ENCODE data around the gene SEPTIN11. TPM values are rescaled to one million over a fixed set of nuclear protein-coding genes. Genes with fewer than 3 reads are reported as not detected.
"Not testable (repeated sequence)": the region's sequence is repeated elsewhere in the genome, so short reads cannot be mapped to it uniquely, and the experiment has no call there.

Gene SEPTIN11
- total RNA-seq, 1 donor from 2014 or later = 22.4 TPM

DNA sequence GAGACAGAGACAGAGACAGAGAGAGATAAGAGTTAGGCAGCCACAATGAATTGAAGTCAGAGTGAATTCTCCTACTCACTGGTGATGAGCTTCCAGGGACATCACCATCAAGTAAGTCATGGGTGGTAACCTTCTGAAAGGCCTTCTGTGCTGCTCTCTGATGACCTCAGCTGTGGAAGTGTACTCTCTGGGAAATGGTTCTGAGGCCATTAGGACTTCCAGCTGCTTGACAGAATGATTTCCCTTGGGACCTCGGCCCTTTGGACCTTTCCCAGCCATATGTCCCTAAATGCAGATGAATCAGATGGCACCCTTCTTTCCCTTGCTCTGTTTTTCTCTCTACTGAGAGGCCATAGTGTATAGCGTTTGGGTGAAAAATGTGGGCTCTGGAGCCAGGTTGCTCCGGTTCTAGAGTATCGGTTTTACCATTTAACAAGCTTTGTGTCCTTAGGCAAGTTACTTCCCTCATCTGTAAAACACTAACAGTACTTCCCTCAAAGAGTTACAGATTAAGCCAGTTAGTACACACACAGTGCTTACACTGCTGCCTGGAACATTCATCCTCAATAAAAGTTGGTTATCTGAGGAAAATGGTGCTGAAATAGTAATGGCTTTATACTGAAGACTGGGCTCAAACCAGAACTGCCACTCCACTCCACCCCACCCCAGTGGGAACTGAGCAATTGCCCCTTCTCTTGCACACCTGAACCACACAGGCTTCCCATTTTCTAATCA is 7.6 kb downstream of the SEPTIN11 start:
- ChIA-PET CTCF (interaction anchor here (0.6 kb wide), 1 partner anchor 24 kb away, joined by 4 read pairs; no protein-coding TSS in a partner anchor), POLR2A (no interaction called here)
- intact Hi-C loops (cut with micrococcal nuclease) = no loop called here
- DNase-seq (no peak), ATAC-seq (ENCODE audit: low read depth) (no peak)
- no peak overlapping the region for H3K4me3 Mint-ChIP-seq
- no peaks in the 10 kb centered on the region for H3K9me3 Mint-ChIP-seq
- no peaks in the 10 kb centered on the region for H3K27me3 Mint-ChIP-seq
- no peaks in the 10 kb centered on the region for H3K36me3 Mint-ChIP-seq (ENCODE audit: low read depth)
- TF ChIP-seq, protein P1, sequence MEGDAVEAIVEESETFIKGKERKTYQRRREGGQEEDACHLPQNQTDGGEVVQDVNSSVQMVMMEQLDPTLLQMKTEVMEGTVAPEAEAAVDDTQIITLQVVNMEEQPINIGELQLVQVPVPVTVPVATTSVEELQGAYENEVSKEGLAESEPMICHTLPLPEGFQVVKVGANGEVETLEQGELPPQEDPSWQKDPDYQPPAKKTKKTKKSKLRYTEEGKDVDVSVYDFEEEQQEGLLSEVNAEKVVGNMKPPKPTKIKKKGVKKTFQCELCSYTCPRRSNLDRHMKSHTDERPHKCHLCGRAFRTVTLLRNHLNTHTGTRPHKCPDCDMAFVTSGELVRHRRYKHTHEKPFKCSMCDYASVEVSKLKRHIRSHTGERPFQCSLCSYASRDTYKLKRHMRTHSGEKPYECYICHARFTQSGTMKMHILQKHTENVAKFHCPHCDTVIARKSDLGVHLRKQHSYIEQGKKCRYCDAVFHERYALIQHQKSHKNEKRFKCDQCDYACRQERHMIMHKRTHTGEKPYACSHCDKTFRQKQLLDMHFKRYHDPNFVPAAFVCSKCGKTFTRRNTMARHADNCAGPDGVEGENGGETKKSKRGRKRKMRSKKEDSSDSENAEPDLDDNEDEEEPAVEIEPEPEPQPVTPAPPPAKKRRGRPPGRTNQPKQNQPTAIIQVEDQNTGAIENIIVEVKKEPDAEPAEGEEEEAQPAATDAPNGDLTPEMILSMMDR (IDR thresholded peaks at IDR 0.05) = no peak
- H3K27ac Mint-ChIP-seq = no peak overlapping the region
- no peaks in the 10 kb centered on the region for H3K4me1 Mint-ChIP-seq

DNA sequence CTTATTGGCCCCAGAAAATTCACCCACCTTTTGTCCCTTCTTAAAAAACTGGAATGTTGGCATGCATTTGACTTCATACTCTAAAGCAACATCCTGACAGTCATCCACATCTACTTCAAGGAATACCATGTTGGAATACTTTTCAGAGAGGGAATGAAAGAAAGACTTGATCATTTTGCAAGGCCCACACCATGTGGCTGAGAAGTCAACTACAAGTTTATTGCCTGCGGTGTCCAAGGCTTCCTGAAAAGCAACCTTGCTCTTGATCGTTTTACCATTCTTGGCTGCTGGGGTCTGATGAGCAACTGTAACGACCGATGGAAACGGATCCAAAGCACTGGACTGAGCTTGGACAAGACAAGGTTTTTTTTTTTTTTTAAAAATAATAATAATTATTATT is 9.3 kb downstream of the SEPTIN11 start:
- H3K4me3 Mint-ChIP-seq = no peak overlapping the region
- H3K36me3 Mint-ChIP-seq (ENCODE audit: low read depth) = no peaks in the 10 kb centered on the region
- TF ChIP-seq, protein P1 (IDR thresholded peaks at IDR 0.05) = no peak
- H3K27me3 Mint-ChIP-seq = no peaks in the 10 kb centered on the region
- POLR2A ChIA-PET = no interaction called here
- H3K9me3 Mint-ChIP-seq = no peaks in the 10 kb centered on the region
- ATAC-seq (ENCODE audit: low read depth) (no peak), DNase-seq (no peak)
- intact Hi-C loops (cut with micrococcal nuclease) = no loop called here
- CTCF ChIA-PET = no interaction called here
- no peaks in the 10 kb centered on the region for H3K4me1 Mint-ChIP-seq
- H3K27ac Mint-ChIP-seq = no peak overlapping the region

DNA sequence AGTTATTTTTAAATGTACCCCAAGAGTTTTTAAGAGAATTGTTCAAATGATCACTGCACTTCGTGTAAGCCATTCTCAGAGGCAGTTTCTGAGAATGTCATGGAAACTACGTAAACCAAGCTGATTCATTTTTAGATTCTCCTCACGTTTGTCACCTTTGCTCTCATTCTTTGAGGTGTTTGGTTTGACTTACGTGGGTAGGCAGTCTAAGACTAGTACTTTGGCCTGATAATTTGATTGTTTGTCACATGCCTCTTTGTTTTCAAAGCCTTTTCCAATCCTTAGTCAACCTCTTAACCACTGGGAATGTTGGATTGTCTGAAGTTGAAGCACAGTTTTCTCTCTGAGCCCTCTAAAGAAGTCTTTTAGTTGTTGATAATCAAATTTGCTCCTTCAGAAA is 10.5 kb downstream of the SEPTIN11 start:
- intact Hi-C loops (cut with micrococcal nuclease) = no loop called here
- ATAC-seq (ENCODE audit: low read depth) (no peak), DNase-seq (no peak)
- peaks cover 2% of the 10 kb centered on the region for H3K9me3 Mint-ChIP-seq
- no peaks in the 10 kb centered on the region for H3K4me1 Mint-ChIP-seq
- POLR2A ChIA-PET = no interaction called here
- TF ChIP-seq, protein P1 (IDR thresholded peaks at IDR 0.05) = no peak
- no peaks in the 10 kb centered on the region for H3K27me3 Mint-ChIP-seq
- no peaks in the 10 kb centered on the region for H3K36me3 Mint-ChIP-seq (ENCODE audit: low read depth)
- H3K27ac Mint-ChIP-seq = no peak overlapping the region
- no peak overlapping the region for H3K4me3 Mint-ChIP-seq
- CTCF ChIA-PET = interaction anchor here (0.6 kb wide), 1 partner anchor 48 kb away, joined by 3 read pairs; no protein-coding TSS in a partner anchor

DNA sequence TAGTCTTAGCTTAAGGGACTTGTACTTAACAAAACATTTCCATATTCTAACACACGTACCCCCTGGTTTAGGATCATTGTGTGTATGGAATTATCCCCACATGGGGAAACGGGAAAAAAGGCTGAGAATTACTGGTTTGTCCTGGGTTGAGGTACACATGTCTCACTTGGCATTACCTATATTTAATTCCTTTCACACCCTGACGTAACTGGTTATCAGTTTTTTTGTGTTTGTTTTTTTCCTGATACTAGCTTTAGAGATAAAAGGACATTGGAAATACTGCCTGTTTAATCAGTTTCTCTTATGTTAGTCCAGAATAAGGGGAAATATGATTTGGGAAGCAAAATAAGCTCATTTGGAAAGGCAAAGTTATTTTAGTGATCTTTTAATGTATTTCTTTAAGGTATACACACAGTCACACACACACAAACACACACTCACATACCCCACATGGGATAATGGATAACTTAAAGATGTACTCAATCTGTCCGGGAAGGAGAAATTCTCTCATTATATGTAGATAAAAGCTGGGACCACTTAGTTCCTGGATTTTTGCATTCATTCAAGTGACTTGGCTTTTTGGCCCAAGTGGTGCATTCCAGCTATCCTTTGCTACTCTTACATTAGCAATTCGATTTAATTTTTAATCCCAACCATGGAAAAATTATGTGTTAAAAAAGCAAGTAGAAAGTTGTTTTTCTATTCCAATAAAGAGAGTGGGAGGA is 13.0 kb downstream of the SEPTIN11 start:
- peaks cover 2% of the 10 kb centered on the region for H3K9me3 Mint-ChIP-seq
- H3K36me3 Mint-ChIP-seq (ENCODE audit: low read depth) = no peaks in the 10 kb centered on the region
- CTCF ChIA-PET = no interaction called here
- no peaks in the 10 kb centered on the region for H3K4me1 Mint-ChIP-seq
- intact Hi-C loops (cut with micrococcal nuclease) = no loop called here
- DNase-seq = no peak
- TF ChIP-seq, protein P1 (IDR thresholded peaks at IDR 0.05) = no peak
- no peak overlapping the region for H3K27ac Mint-ChIP-seq
- ATAC-seq (ENCODE audit: low read depth) = no peak
- no peaks in the 10 kb centered on the region for H3K27me3 Mint-ChIP-seq
- POLR2A ChIA-PET = no interaction called here
- H3K4me3 Mint-ChIP-seq = no peak overlapping the region

DNA sequence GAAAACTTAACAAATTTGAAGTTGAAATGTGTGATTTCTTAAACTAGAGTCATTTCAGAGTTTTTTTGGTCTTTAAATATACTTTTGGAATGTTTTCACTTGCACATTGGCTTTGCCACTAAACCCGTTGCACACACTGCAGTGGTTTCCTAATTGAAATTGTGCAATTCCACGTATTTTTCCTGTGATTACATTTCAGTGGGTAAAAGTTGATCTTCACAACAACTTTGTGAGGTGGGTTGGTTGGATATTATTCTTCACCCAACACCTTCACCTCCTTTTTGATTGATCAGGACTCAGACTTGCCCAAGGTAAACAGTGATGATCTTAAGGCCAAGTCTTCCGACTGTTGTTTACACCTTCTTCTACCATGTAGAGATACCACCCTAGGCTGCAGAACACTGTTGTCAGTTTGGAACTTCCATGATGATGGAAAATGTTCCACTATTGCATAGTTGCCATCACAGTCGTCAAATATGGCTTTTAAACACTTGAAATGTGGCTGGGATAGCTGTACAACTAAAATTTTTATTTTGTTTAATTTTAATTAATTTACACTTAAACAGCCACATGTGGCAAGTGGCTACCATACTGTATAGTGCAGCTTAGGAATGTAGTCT is 13.7 kb downstream of the SEPTIN11 start:
- Mint-ChIP-seq H3K36me3 (ENCODE audit: low read depth) (no peaks in the 10 kb centered on the region), H3K27me3 (no peaks in the 10 kb centered on the region), H3K4me1 (no peaks in the 10 kb centered on the region), H3K9me3 (peaks cover 2% of the 10 kb centered on the region), H3K4me3 (no peak overlapping the region), H3K27ac (no peak overlapping the region)
- TF ChIP-seq, protein P1 (IDR thresholded peaks at IDR 0.05) = no peak
- intact Hi-C loops (cut with micrococcal nuclease) = no loop called here
- DNase-seq = no peak
- no peak for ATAC-seq (ENCODE audit: low read depth)
- CTCF ChIA-PET = no interaction called here
- POLR2A ChIA-PET = no interaction called here

DNA sequence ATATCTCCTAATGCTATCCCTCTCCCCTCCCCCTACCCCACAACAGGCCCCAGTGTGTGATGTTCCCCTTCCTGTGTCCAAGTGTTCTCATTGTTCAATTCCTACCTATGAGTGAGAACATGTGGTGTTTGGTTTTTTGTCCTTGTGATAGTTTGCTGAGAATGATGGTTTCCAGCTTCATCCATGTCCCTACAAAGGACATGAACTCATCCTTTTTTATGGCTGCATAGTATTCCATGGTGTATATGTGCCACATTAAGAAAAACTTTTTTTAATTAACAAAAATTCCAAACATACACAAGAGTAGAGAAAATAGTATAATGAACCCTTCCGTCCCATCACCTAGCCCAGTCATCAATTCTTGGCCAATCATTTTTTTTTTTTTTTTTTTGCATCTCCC is 14.4 kb downstream of the SEPTIN11 start:
- DNase-seq; H3K4me3 Mint-ChIP-seq; H3K27me3 Mint-ChIP-seq; H3K36me3 Mint-ChIP-seq (ENCODE audit: low read depth); H3K9me3 Mint-ChIP-seq; POLR2A ChIA-PET; H3K27ac Mint-ChIP-seq; intact Hi-C loops (cut with micrococcal nuclease); H3K4me1 Mint-ChIP-seq; CTCF ChIA-PET; ATAC-seq (ENCODE audit: low read depth): not testable (repeated sequence)

Measured in activated B cell treated with CpG ODN at 0.5 μM for 24 hours (primary cell).